Renal cortex interstitium (tissue), 11 donors: ENCODE measurements around the gene RGS19. TPM values are rescaled to one million over a fixed set of nuclear protein-coding genes. Genes with fewer than 3 reads are reported as not detected.
A peak's percentile ranks its signal among the peaks of the same experiment; 100 is the strongest.

Source experiments
- DNase-seq, 11 donors: peaks; one replicate each; pipeline ENCODE4 v3.0.0-alpha.2; 2013; ENCODE audit warnings: low read depth in 9 of 11, low spot score in 4 of 11; ENCODE audit errors: extremely low read depth in 1 of 11
- polyA plus RNA-seq, 3 donors: library from polyadenylated mRNA; unstranded; fragments of 120-200 nt; gene quantifications; one replicate each; pipeline ENCODE4 v1.2.1, GENCODE V29; 2013; ENCODE audit not compliant: insufficient read length in 3 of 3

Gene RGS19
- polyA plus RNA-seq, 3 donors: 4.5 to 7.1 (median 5.7) TPM

DNA sequence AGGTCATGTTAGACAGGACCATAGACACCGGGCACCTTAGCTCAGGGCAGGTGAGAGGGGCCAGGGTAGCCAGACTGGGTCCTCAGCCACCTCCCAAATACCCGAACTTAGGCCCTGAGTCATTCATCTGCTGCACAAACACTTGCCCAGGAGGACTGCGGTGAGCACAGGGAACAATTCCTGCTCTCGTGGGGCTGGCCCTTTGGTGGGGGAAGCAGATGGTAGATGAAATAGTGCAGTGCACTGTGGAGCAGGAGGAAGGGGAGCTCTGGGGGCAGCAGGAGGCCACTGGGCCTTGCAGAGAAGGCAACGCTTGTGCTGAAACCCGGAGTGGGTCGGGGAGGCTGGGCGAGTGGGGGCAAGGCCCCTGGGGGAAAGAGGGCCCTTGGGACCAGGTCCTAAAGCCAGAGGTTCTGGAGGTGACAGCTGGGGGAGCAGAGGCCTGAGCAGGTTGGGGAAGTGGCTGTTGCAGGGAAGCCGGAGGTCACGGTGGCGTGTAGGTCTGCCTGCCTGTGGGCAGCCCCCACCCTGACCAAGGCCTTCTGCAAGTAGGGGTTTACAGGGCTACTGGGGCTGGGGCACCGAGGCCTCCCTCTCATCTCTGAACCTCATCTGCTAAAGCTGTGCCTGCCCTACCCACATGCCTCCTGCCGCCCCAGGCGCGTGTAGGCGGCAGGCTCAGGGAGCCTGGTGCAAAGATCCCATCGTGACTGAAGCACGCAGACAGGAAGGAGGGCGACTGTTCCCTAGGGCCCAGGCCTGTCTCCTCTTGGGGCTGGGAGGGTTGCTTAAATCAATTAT is 32.7 kb upstream of the RGS19 start:
- no peak for DNase-seq

GRCh38 chr20:64110411-64111068 is 31.2 kb upstream of the RGS19 start:
- no peak for DNase-seq

GRCh38 chr20:64109831-64110391 is 30.6 kb upstream of the RGS19 start:
- DNase-seq: no peak

DNA sequence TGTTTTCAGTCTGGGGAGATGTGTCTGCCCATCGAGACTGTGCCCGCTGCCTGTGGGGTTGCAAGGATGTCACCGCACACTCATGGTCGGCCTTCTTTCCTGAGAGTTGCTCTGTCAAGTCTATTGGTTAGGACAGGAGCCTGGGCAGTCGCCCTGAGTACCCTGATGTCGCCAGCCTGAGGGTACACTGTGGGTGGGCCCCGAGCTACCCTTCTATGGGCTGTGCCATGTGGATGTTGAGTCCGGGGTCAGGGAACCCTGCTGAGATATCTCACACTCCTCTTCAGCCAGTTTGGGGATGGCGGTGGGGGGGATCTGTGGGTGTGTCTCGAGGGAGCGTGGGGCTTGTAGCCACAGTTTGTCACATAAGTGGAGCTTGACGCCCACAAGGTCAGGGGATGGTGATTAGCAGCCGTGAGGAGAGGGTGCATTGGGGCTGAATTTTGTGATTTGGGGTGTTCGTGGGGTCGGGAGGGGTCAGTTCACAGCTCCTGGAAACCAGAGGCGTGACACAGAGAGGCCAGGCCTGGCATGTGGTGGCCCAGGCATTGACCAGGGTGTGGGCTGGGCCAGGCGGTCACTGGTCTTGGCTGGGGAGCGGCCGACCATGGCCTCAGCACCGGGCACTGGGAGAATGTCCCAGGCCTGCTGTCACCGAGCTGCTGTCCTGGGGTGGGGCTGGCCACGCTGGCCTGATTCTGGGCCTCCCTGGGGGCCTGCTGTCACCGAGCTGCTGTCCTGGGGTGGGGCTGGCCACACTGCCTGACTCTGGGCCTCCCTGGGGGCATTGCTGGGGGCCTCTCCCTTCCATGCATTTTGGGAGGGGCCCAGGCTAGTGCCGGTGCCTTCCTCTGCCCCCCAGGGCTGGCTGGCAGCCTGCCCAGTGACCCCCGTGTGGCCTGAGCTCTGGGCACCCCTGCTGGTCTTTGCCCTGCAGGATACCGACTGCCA is 29.7 kb upstream of the RGS19 start:
- no peak for DNase-seq

GRCh38 chr20:64107736-64108457 is 28.6 kb upstream of the RGS19 start:
- DNase-seq: no peak

DNA sequence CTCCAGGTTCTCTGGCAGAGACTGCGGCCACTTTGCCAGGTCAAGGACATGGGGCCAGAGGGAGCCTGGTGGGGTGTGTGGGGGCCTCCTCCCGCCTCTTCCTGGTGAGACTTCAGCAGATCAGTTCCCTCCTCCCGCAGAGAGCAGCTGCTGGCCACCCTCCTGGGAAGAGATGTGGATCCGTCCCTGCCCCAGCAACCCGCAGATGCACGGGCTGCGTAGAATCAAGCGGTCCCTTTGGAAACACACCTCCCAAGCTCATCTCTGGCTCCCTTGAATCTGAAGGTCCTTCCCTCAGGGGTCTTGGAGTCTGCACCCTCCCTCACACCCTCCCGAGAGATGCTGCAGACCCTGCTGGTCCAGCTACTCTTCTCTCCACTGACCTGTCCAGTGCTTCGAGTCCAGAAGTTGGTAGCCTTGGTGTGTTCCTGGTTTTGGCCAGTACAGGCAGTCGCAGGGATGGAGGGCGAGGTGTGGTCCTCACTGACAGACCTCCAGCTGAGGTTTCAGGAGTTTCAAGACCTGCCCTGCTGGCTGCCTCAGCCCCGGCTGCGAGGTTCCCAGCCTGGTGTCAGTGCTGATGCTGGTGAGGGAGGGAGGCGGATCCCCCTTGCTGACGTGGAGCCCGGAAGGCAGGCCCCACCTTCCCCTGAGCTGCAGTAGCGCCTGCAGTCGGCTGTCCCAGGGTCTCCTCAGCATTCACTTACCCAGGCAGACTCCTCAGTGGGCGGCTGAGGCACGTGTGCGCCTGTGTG is 27.8 kb upstream of the RGS19 start, which contains the start of gene NPBWR2:
Gene NPBWR2 (minus strand): TSS at position 585 of the 755 bp plus-strand sequence. CDS start 734 bp downstream, outside the sequence.
- no peak for DNase-seq

GRCh38 chr20:64106435-64106961 is 27.2 kb upstream of the RGS19 start:
- DNase-seq: no peak

GRCh38 chr20:64105846-64106434 is 26.6 kb upstream of the RGS19 start:
- no peak for DNase-seq

- DNase-seq: no peak
Measured at GRCh38 chr20:64104667-64105451, 25.5 kb upstream of the RGS19 start.

DNA sequence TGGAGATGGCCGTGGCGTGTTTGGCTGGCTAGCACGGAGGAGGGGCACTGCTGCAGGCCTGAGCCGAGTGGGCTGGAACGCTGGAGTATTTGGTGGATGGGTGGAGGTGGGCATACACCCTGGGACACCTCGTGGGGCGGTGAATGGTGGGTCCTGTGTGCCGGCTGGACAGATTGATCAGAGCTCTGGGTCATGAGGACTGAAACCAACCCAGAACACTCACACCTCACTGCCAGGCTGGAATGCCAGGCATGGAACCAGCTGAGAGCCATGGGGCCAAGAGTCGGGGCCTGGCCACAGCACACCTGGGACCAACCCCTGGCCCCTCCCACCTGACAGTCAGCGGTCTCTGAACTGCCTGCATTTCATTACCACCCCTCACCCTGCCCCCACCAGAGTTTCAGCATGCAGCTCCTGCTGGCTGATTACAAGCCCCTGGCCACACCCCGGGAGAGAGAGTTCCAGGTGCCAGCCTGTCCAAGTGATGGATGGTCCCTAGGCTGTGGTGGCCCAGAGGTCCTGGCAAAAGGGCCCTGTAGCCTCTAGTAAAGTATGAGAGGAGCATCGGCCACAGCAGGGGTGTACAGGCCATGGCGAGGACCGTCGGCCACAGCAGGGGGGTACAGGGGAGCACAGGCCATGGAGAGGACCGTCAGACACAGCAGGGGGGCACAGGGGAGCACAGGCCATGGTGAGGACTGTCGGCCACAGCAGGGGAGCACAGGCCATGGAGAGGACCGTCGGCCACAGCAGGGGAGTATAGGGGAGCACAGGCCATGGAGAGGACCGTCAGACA is 24.8 kb upstream of the RGS19 start:
- no peak for DNase-seq

- DNase-seq: peak in 1 of 11 donors; percentile 43
Measured at GRCh38 chr20:64102647-64103354, 23.5 kb upstream of the RGS19 start.

GRCh38 chr20:64101731-64102621 is 22.7 kb upstream of the RGS19 start:
- no peak for DNase-seq

DNA sequence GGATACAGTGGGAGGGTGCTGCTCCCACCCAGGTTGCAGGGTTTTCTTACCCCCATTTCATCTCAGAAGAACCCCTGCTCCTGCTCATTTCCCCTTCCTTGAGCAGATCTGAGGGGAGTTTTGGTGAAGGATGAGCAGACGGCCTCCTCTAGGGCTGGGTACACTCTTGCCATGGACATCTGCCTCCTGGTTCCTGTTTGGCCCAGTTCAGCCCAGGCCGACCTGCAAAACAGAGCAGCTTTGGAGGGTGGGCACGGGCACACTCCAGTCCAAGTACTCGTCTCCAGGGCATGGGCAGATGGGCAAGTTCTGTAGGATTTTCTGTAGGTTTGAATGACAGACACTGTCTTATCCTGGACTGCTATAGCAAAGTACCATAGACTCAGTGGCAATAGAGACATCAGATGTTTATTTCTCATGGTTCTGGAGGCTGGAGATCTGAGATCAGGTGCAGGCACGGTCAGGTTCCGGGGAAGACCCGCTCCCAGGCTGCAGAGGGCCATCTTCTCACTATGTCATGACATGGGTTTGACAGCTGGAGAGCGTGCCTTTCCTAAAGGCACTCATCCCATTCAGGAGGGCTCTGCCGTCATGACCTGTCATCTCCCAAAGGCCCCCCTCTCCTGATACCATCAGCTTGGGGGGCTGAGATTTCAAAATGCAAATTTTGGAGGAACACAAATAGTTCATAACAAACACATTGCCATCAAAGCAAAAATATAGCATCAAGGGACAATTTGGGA is 21.8 kb upstream of the RGS19 start:
- DNase-seq: no peak

DNA sequence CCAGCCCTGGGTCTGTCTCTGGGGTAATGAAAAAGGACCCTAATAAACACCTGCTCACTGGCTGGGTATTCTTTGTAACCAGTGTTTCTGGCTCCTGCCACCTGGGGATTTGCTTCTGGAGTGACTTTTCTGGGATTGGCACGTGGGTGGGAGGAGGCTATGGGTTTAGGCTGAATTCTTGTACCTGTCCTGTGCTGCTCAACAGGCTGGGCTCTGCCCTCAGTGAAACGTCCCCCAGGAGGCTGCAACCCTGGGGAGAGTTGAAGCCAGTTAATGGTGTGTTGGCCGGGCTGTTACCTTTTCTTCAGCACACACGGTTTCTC is 21.2 kb upstream of the RGS19 start:
- no peak for DNase-seq
